NCI-H1694 treated with DMSO at 0.1 percent for 48 hours (cell line): ENCODE data around the gene THAP4.

Source experiments
- DNase-seq: peaks from one replicate; lab custom pipeline; 2025; lab: John Stamatoyannopoulos, UW

Gene THAP4, protein sequence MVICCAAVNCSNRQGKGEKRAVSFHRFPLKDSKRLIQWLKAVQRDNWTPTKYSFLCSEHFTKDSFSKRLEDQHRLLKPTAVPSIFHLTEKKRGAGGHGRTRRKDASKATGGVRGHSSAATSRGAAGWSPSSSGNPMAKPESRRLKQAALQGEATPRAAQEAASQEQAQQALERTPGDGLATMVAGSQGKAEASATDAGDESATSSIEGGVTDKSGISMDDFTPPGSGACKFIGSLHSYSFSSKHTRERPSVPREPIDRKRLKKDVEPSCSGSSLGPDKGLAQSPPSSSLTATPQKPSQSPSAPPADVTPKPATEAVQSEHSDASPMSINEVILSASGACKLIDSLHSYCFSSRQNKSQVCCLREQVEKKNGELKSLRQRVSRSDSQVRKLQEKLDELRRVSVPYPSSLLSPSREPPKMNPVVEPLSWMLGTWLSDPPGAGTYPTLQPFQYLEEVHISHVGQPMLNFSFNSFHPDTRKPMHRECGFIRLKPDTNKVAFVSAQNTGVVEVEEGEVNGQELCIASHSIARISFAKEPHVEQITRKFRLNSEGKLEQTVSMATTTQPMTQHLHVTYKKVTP

DNA sequence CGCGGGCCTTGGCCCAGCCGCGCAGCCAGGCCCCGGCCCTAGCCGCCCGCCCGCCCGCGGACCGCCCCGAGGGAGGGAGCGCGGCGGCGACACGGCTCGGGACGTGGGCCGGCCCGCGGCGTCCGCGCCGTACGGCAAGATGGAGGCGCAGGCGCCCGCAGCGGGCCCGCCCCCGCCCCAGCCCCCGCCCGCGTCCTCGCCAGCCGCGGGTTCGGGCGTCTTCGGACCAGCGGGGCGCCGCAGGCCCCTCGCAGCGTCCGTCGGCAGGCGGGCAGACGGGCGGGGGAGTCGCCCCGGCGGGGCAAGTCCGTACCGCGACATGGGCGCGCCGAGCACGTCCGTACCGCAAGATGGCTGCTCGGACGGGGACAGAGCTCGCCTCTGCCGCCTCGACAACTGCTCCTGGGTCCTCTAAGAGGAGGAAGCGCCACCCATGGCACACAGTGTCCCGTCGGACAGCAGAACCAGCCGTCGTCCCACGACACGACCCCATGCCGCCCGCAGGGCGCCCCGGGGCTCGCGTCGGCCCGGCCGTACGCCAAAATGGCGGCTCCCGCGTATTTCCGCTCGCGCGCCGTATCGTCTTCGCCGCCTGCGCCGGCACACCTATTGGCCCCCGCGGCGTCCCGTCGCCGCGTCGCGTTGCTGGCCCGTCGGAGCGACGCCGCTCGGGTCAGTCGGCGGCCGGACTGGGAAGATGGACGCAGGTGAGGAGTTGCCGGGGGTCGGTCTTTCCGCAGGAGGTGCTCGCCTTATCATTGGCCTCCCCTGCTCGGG lies at the start of gene THAP4, which contains the start of gene ATG4B:
Gene THAP4, minus strand, starts transcription at position 141 of the 777 bp plus-strand sequence. CDS start 141 bp downstream, outside the sequence.
Gene ATG4B, plus strand, starts transcription at position 676 of the 777 bp plus-strand sequence. Its CDS starts 22 bp downstream, at position 698.
- peak; percentile 50 for DNase-seq

DNA sequence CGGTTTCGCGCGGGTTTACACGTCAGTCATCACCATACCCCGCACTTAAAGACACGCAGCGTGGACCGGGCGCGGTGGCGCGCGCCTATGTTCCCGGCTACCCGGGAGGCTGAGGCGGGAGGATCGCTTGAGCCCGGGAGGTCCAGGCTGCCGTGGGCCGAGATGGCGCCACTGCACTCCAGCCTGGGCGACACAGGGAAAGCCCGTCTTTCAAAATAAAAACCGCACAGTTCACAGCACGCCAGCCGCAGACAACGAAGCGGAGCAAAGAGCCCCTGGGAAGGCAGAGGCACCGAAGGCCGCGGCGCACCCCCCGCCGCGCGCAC lies 49.3 kb upstream of the THAP4 start:
- DNase-seq = no peak

DNA sequence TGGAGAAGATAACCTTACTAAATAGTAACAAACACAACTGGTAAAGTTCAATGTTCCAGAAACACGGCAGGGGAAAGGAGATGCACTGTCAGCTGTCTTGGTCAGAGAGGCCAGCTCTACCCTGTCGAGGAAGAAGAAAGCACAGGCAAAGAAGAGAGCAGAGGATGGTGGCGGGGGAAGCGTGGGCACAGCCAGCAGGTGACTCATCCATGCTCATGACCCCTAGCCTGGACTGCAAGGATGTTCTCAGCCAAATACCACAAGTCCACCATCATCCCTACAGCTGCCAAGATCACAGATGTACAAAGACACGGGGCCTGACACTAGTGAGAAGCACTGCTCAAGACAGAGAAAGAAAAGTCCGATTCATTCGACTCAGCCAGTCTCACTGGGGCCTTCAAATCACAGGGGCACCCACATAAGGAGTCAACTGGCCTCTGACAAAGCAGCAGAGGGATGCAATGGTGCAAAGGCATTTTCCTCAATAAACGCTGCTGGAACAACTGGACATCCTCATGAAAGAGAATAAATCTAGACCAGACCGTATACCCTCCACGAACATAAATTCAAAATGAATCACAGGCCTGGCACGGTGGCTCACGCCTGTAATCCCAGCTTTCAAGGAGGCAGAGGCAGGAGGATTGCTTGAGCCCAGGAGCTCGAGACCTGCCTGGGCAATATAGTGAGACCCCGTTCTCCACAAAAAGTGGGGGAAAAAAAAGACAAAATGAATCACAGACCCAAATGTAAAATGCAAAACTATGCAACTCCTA lies 44.1 kb upstream of the THAP4 start:
- DNase-seq = no peak

DNA sequence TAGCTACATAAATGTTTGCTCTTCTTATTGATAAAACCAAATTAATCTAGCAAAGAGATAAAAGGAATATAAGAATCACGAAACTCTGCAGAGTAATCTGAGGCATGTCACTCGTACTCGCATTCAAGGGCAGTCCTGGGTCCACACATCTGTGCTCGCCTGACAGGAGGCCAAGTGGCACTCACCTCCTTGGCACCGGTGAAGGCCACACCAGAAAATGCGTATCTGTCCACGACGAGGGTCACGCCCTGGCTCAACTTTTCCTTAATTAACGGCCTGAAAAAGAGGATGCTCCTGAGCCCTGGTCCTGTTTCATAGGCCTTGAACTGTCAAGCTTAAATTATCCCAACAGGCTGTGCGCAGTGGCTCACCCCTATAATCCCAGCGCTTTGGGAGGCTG lies 43.1 kb upstream of the THAP4 start:
- DNase-seq = no peak

DNA sequence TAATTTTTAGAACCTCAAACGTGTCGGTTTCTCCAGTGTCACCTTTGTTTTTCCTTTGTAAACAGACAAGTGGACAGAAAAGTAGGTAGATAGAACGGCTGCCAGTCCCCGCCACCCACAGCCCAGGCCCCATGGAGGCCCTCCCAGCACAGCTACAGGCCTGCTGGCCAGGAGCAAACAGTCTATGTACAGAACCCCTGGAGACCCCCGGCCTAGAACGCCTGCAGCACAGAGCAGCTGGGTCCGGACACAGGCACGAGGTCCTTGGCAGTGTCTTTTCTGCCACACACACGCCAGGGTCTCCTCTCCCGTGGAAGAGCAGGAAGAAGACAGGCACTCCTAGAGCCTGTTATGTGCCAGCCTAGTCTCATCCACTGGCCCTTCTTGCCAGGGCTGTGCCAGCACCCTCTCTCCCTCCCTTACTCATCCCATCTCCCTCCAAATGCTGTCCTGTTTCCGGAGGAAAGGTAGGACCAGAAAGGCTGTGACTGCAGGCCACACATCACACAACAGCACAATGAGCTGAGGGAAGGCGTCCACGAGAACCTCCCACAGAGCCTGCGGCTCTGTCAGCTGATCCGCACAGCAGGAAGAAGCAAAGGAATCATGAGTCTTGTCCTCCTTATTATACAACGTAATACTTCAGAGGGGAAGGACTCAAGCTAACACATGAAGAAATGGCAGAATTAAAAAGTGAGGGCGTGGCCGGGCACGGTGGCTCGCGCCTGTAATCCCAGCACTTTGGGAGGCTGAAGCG lies 42.0 kb upstream of the THAP4 start:
- no peak for DNase-seq

DNA sequence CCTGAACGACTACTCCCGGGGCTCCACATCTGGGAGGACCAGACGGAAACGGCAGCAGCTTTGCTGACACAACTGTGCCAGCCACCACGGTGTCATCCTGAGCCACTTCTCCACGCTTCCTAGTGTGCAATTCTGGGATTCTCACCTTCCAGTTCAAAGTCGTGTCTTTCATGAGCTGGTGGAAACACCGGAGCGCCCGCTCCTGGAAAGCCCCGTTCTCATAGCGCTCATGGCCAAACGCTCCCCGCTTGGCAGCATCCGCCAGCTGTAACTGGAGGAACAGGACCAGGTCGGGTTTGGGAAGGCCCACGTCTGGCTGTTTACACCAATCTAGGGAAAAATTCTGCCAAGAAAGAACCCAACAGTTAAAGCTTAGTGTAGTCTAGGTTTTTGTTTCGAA lies 41.3 kb upstream of the THAP4 start:
- no peak for DNase-seq

DNA sequence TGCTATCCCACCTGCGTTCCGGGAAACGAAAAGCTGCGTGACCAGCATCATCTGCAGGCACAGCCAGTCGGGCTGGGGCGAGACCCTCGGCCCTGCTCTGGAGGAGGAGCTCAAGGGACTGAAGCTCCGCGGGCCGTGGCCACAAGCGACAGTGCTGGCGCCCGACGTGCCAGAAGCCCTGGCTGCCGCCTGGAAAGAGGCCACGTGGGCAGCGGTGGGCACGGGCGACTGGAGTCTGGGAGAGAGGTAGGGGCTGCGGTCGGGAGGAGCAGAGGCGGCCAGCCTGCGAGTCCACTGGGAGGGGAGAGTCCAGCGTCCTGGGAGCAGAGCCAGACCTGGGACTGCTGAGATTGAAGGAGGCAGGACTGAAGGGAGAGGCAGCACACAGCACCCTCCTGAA lies 40.4 kb upstream of the THAP4 start:
- no peak for DNase-seq

DNA sequence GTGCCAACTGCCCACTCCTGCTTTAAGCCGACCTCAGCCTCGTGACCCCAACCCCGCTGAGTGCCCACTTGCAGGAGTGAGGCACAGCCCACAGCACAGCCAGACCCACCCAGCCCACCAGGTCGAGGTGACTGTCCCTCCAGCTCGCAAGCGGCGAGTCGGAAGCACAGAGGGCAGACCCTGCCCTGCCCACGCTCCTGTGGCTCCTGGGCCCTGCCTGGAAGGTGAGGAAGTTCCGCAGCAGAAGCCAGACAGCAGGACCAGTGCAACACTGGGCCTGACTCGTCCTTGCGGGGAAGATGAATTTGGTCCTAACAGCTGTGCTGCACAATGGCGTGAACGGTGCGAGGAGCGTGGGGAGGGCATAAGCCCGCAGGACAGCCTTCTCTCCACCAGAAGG lies 39.7 kb upstream of the THAP4 start:
- no peak for DNase-seq

DNA sequence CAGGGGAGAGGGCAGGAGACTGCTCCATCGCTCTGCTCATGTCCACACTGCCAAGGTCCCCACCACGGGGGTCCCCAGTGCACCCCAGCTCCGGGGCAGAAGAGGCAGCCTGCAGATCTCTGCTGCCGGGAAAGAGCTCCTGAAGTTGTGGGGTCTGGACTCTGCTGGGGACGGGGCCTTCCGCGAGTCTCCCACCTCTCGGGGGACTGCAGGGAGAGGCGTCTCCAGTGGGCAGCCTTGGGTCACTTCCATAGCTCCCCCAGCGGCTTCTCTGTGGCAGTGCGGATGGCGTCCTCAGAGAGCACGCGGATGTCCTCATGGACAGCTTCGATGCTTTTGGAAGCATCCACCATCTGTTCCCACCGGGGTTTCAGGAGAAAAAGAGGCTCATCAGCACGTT lies 38.9 kb upstream of the THAP4 start:
- no peak for DNase-seq

DNA sequence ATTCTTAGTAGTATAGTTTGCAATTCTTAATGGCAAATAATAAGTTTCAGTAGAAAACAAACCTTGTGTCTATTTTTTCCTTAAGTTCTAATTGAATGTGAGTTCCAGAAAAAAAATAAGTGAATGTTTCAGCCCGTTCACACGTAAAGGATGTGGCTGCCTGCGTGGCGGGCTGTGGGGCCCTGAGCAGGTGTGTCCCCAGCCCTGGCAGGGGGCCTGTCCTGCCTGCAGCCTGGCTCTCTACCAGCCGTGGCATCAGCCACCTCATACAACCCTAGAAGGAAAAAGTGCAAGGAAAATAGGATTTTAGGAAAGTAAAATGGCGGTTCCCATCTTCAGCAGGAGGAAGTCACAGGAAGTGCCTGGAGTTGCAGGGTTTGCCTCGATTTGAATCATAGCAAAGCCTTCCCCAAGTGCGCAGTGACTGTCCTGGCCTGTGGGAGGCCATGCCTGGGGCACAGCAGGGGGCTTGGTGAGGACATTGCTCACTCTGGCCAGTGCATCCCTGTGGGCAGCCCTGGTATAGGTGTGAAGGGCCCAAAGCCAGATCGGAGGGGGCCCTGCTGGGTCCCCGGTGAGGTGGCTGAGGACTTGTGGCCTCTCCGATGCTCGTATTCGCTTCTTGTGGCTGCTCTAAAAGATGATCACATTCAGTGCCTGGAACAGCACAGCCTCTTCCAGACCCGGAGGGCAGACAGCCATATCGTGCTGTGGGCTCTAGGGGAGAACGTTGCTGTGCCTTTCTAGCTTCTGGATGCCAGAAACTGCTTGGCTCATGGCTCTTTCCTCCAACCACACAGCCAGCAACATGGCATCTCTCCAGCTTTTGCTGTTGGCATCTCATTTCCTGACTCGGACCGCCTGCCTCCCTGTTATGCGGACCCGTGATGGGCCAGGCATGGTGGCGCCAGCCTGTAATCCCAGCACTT lies 37.1 kb upstream of the THAP4 start:
- no peak for DNase-seq

DNA sequence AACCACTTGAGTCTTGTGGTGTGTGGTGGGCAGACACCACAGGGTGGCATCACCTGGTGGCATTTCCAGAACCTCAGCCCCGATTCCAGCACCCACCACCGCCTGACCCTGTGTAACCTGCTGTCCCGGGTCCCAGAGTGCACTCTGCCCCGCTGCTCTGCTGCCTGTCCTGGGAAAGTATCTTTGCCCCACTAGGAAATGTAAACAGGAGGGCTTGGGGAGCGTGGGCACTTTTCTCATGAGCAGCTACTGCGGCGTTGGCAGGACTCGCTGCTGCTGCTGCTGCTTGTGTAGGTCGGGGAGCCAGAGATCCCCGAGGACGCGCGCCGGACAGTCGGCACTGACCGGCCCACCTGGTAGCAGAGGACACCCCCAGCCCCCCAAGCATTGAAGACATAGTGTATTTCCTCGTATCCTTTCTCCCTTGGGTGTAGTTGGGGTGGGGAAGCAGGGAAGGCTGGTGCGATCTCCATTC lies 36.3 kb upstream of the THAP4 start:
- DNase-seq = no peak

DNA sequence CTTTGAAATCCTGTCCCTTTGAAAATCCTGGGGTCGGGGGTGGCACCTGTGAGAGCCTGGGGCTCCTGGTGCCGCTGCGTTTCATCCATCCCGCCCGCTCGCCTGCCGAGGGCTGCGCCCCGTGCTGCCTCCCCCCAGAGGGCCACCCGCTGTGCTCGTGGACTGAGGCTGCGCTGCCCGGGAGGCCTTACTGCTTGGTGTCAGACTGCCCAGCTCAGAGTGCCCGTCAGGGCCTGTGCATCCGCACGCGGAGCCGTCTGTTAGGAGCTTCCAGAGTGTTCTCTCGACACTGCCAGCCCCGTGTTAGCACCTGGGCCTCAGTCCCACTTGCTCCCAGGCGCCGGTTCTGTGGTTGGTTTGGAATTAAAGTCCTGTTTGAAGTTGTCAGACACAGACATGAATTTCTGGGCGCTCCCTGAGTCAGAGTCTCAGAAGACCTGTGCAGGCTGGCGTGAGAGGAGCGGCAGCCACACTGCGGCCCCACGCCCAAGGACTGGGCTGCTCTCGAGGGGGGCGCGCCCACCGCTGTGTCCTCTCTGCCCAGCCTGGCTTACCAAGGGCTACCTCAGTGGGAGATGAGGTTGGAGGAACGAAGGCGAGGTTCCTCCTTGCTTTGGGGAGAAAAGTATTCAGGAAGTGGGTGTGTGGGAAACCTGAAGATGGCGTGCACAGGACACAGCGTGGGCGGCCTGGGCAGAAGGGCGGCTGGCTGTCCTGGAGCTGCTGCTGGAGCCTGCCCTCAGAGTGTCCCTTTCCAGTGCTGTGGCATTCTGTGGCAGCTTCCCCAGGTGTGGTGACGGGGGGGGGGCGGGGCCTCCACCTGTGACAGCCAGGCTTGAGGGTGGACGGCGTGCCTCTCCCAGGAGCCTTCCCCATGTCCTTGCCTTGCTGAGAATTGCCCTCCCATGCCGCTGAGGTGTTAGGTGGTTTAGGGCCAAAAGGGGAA lies 35.6 kb upstream of the THAP4 start:
- DNase-seq = no peak

DNA sequence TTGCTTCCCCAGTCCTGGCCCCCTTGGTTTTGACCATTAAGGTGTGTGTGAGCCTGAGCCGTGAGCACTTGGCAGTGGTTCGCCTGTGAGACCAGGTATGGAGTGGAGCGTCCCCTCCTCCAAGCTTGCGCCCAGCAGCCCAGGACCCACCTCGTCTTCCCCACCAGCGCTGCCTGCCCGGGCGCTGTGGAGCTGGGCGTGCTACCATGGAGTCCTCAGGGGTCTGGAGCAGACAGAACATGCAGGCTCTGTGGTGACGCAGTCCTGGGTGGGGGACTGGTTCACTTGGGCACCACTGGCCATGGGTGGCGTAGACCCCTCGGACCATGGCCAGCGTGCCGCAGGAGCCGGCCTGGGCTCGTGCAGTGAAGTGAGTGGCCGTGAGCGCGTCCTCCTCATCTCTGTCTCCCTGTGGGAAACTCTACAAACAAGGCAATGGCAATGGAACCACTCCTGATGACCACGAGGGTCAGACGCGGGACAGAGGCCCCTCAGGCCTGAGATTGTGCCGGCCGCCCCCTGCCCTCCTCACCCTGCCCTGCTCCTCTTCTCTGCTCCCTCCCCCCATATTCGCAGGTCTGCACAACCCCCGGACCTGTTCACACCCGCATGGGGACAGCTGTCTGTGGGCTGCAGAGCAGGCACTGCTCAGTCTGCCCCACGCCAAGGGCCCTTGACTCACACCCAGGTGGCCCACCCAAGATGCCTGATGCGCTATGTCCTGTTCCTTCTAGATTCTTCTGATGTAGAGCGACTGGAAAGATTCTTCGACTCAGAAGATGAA lies 34.7 kb upstream of the THAP4 start:
- DNase-seq = no peak

DNA sequence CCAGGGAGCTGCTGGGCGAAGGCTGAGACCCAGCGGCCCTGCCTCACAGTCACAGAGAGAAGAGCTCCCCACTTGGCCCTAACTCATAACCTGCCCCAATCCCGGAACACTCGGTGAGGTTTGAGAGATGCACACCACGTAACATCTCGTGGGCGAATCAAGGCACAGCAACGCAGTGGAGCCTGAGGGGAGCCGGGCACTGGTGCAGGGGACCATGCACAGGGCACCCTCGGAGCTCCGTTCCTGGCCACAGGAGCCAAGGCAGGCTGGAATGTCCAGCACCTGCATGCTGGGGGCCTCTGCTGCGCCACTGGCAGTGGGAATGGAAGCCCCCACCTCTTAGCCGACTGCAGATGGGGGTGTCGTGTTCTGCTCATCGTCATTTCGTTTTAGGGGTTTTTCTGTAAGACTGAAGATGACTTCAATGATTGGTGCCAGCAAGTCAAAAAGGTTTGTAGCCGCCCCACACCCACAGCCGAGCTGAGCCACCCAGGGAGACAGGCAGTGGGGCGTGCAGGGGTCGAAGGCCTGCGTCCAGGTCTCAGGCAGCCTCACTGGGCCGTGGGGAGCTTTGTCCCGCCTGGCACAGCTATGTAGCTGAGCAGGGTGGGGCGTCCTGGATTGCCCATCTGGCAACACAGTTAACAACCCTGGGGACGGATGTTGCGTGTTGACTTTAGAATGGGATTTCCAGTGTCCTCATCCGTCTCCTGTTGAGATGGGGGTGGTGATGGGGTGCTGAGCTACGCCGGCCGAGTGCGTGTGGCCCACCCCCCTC lies 33.6 kb upstream of the THAP4 start:
- no peak for DNase-seq

DNA sequence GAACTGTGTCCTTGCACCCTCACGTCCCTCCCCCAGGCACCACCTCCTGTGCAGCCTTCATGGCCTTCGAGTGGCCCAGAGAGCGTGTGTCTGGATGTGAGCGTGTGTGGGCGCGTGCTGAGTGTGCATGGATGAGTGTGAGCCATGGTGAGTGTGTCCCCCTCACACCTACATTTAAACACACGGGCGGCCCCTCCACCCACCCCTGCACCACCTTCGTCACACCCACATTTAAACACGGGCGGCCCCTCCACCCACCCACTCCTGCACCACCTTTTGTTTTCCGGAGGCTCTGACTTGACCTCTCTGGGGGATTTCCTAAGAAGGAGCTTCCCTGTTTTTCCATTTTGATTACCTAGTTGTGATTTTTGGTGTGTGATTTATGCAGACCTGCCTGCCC lies 31.9 kb upstream of the THAP4 start:
- no peak for DNase-seq

DNA sequence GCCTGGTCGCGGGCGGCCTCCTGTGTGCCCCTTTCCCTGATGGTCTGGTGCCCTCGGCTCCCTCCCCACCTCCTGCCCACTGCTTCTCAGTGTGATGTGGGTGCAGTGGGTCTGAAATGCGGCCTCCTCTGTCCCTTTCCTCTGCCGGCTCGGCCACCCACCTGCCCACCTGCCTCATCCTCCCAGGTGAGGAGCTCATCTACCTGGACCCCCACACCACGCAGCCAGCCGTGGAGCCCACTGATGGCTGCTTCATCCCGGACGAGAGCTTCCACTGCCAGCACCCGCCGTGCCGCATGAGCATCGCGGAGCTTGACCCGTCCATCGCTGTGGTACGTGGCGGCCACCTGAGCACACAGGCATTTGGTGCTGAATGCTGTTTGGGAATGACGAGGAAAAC lies 31.4 kb upstream of the THAP4 start:
- DNase-seq = no peak

DNA sequence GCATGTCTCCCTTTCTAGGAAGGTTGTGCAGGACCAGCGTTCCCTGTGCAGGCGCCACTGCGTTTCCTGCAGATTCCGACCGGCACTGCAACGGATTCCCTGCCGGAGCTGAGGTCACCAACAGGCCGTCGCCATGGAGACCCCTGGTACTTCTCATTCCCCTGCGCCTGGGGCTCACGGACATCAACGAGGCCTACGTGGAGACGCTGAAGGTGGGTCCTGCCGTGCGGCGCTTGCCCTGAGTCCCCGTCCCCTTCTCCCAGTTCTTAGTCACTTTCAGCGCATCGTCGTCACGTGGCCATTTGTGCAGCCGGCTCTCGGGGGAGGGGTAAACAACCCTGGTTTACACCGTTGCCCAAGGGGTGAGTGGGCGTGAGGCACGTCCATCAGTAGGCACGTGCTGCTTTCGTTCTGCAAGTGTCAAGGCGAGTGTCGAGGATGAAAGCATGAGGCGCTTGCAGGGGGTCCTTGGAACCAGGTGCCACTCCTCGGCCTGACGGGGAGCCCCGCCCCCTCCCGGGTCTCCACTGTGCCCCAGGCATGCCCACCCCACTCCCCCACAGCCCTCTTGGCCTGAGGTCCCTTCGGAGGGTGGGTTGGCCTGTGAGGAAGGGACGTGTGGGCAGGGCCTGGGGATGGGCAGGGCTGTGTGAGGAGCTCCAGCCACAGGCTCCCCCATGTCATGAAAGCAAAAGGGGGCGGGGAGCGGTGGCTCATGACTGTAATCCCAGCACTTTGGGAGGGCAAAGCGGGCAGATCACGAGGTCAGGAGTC lies 29.9 kb upstream of the THAP4 start:
- DNase-seq = no peak
